ELF-1 (cell line): Measurements from ENCODE around the gene MST1.
"Not testable (repeated sequence)": the region's sequence is repeated elsewhere in the genome, so short reads cannot be mapped to it uniquely, and the experiment has no call there.

Experiments
- DNase-seq: peaks from one replicate; pipeline ENCODE4 v3.0.0-alpha.2; 2016; ENCODE audit warnings: low read depth, low spot score

Gene MST1

DNA sequence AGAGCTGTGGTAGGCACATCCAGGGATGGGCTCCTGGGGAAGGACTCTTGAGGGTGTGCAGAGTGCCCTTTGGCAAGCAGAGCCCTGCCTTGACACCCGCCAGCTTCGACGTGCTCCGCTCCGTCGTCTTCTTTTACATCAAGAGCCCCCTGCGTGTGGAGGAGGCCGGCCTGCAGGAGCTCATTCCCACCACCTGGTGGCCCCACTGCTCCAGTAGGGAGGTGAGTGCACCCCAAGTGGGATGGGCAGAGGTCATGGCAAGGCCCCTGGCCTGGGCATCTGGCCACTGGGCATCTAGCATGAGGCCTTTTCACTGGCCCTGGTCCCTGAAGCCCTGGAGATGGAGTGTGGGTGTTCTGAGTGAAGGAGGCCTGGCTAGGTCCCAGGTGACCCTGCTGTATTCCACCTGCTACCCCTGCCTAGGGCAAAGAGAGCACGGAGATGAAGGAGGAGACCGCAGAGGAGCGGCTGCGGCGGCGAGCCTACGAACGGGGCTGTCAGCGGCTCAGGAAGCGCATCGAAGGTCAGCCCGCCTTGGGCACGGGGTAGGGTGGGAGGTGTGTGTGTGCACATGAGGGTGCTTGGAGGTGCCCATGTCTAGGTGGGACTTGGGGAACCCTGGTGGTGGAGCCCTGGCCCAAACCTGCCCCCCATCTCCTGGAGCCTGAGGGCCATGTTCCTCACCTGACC, 12.3 kb upstream of the MST1 start:
- peak; percentile 41 for DNase-seq

DNA sequence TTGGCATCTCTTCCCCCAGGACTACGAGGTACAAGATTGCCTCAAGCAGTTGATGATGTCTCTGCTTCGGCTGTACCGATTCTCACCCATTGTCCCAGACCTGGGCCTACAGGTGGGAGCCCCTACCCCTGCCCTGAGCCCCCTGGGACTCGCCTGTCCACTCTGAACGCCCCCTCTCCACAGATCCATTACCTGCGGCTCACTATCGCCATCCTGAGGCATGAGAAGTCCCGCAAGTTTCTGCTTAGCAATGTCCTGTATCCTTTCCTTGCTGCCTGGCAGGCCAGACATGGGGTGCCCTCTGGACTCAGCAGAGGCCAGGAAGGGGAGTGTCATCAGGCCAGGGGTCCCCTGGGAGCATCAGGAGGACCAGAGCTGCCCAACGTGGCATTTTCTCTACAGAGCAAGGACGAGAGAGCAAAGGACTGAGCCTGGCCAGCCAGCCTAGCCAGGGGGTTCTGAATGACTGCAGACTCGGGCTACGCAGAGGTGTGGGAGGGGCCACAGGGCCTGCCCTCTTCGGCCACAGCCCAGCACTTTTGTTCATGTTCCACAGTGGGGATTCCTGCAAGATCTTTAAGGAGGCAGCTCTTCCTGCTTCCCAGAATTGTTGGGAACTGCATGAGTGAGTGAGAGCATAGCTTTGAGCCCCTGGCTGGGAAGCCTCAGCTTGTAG, 11.3 kb upstream of the MST1 start:
- DNase-seq: no peak

GRCh38 chr3:49700014-49700413, 10.7 kb upstream of the MST1 start:
- no peak for DNase-seq

DNA sequence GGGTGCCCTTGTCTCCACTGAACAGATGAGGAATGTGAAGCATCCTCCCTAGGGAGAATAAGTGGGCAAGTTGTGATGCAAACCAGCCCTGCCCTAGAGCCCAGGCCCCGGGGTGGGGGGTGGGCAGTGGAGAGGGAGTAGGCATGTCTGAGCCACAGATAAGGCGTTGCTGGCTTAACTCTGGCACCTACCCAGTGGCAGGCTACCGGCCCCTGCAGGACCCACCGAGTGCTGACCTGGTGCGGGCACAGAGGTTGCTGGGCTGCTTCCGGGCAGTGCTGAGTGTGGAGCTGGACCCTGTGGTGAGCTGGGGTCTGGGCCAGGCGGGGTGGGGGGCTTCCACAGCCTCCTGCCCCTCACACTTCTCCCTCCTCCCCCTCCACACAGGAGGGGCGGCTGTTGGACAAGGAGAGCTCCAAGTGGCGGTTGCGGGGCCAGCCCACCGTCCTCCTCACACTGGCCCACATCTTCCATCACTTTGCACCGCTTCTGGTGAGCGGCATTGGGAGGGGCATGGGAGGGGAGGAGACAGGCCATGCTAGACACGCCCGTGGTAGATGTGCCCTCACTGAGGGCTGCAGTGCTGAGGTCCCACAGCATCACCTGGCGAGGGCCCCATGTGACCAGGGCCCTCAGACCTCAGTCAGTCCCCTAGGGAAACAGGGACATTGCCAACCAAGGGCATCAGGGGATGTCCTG, 10.2 kb upstream of the MST1 start:
- DNase-seq: no peak

DNA sequence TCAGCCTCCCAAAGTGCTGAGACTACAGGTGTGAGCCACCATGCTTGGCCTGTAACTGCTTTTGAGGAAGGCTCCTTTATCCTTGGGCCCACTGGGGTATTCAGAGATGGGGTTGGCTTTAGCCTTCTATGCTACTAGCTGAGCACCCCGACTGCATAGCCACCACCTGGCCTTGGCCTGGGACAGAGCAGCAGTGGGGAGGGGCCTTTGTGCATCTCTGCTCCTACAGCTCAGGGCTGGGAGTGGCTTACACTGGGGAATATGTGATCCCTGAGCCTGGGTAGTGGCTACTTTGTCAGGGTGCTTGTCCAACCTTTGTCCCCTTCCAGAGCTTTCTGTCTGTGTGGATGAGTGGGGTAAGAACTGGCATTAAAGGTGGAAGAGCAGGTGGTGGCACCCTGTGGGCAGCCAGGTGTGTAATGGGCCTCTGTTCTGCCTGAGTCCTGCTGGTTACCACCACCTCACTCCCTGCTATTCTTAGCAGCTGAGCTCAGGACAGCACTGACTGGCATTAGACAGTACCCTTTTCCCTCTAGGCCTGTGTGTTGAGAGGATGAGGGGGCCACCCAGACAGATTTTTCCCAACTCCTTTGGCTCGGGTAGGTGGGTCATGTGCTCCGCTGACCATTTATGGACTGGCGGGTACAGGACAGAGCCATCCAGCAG, 6.2 kb upstream of the MST1 start:
- DNase-seq: not testable (repeated sequence)

DNA sequence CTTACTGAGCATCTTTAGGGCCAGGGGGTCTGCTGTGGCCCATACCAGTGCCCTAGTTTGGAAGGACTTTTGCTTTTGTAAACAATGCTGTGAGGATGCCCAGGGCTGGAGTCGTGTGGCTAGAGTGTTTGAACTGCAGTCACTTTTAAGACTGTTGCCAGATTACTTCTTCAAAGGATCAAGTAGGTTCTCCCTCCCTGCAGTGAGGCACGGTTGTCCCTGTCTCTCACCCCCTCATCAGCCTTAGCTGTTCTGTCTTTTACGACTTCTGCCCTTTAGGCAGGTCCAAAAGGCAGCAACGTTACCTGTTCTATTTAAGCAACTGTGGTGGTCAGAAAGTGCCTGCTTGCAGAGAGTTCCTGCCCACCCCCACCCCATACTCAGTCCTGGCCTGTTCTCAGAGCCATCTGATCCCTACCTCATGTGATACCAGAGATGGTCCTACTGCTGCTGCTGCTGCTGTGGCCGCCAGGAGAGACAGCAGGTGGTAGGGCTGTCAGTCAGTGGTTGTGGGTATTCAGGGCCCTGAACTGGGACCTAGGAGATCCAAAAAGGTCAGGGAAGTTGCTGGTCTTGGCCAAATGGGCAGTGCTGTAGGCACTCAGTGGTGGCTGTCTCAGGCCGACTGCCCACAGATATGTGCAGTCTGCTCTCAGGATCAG, 5.3 kb upstream of the MST1 start:
- not testable (repeated sequence) for DNase-seq

DNA sequence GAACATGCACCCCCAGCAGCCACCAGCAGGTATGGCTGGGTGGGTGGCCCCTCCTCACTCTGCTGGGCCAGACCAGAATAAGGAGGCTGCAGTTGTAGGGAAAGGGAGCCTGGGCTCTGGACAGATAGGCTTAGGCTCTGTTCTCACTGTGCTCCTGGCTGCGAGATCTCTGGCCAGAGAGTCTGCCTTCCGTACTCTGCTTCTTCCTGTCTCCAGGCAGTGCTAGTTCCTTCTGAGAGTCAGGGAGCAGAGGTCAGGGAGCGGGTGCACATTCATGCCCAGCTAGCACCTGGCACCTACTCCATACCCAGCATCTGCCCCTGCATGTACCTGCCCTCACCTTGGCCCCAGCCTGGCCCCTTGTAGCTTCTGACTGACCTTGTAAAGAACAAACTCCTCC, 2.2 kb upstream of the MST1 start:
- not testable (repeated sequence) for DNase-seq

DNA sequence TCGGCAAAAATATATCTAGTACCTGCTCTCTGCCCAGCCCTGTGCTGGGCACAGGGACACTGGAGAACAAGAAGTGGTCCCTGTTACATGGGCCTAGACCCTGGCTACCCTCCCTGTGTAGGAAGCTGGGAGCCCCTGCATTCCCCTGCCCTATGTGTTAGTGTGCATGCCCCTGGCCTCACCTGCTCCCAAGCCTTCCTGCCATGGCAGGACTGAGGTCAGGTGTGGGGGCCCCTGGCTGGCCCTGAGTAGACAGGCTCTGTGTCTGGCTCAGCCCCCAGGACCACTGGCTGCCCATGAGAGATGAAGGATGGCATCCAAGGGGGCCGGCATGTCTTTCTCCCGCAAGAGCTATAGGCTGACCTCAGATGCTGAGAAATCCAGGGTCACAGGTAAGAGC, 1.6 kb upstream of the MST1 start:
- DNase-seq: not testable (repeated sequence)

- DNase-seq: not testable (repeated sequence)
Observed at GRCh38 chr3:49689908-49690624, 792 bp upstream of the MST1 start.

- not testable (repeated sequence) for DNase-seq
Observed at GRCh38 chr3:49688338-49689045, 782 bp downstream of the MST1 start.

GRCh38 chr3:49687424-49687795, 1.9 kb downstream of the MST1 start:
- not testable (repeated sequence) for DNase-seq

GRCh38 chr3:49686769-49687423, 2.4 kb downstream of the MST1 start:
- DNase-seq: peak; percentile 90

GRCh38 chr3:49686346-49686745, 2.9 kb downstream of the MST1 start:
- DNase-seq: peak; percentile 81

DNA sequence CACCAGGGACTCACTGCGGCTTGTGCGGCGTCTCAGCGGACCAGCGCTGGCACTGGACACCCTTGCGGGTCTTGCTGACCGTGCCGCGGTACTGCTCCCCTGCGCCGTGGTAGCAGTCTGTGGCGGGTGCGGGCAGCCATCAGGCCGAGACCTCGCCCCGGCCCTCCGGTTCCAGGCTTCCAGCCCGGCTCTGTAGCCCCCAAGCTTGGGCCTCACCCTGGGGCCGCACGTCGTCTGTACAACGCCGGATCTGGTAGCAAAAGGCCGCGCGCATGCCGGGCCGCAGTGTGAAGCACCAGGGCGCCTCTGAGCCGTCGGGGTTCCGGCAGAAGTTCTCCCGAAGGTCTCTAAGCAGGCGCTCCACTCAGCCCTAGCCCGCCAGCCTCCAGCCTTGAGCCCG, 3.4 kb downstream of the MST1 start:
- peak; percentile 26 for DNase-seq

DNA sequence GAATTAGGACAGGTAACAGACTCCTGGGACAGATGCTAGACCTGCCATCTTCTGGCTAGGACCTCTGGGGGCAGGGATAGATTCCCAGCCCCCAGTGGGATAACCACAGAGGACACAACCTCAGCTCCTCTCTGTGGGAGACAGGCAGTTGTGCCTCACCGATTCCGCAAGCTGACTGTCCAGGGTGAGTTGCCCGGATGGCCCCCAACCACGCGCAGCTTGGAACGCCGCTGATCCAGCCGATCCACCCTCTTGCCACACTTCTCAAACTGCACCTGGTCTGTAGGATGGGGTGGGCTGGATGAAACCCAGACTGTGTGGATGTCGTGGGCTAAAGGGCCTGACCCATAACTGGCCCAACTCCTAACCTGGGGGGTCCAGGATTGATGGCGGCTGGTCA, 4.2 kb downstream of the MST1 start:
- DNase-seq: not testable (repeated sequence)

- not testable (repeated sequence) for DNase-seq
Observed at GRCh38 chr3:49684453-49684852, 4.8 kb downstream of the MST1 start.

DNA sequence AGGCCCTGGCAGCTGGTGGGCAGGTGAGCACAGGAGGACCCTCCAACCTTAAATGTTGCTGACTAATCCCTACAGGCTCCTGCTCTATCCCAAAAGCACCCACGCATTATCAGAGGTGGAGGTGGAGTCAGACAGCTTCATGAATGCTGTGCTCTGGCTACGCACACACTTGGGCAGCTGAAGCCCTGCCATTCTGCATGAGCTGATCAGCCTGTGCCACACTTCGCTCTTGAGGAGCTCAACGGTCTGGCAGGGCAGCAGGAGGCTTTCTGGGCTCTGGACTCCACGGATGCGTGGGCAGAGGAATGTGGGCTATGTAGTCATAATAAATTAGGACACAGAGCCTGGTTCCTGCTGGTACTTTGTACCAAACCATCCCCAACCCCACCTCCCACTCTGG, 6.1 kb downstream of the MST1 start:
- DNase-seq: no peak

- DNase-seq: no peak
Observed at GRCh38 chr3:49681543-49681942, 7.7 kb downstream of the MST1 start.

- no peak for DNase-seq
Observed at GRCh38 chr3:49681232-49681522, 8.1 kb downstream of the MST1 start.
